HUES48 (cell line): ENCODE data around the gene TBC1D2.
A peak's percentile ranks its signal among the peaks of the same experiment; 100 is the strongest.

Source experiments
- H3K27ac ChIP-seq: one replicate; pipeline ENCODE4 v1.7.0; 2013; ENCODE audit warnings: low read depth, low read length, inconsistent platforms
- H3K27me3 ChIP-seq: 2 replicates; pipeline ENCODE4 v1.6.1; 2013; ENCODE audit warnings: mild to moderate bottlenecking, low read length; ENCODE audit not compliant: control insufficient read depth, insufficient read depth
- H3K36me3 ChIP-seq: 2 replicates; pipeline ENCODE4 v1.6.1; 2013; ENCODE audit warnings: low read length; ENCODE audit not compliant: control insufficient read depth, insufficient read depth
- H3K4me1 ChIP-seq: 2 replicates; pipeline ENCODE4 v1.6.1; 2013; ENCODE audit warnings: mild to moderate bottlenecking, low read length; ENCODE audit not compliant: control insufficient read depth, insufficient read depth
- H3K4me3 ChIP-seq: 2 replicates; pipeline ENCODE4 v1.5.1; 2013; ENCODE audit warnings: mild to moderate bottlenecking, low read depth, low read length
- H3K9ac ChIP-seq: 2 replicates; pipeline ENCODE4 v1.6.1; 2013; ENCODE audit warnings: mild to moderate bottlenecking, low read depth, low read length, moderate library complexity
- H3K9me3 ChIP-seq: 2 replicates; pipeline ENCODE4 v1.6.1; 2013; ENCODE audit warnings: low read length; ENCODE audit not compliant: control insufficient read depth, insufficient read depth

Gene TBC1D2

DNA sequence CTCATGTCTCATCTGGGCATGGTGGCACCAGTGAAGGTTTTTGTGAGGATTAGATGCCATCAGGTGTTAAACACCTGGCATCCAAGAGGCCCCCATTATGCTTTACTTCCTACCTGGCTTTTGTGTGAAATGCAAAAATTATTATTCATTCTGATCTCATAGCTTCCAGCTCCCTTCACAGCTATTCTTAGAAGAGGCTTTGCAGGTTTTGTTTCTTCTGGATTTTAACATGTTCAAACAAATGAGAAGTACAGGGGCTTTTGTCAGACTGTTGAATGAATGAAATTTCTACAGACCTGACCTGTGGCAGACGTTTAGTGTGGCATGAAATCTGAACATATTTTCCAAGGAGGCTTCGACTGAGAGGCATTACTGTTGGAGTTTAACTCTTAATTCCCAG lies 48.7 kb downstream of the TBC1D2 start:
- Histone ChIP-seq H3K4me3 (no peak overlapping the region), H3K27ac (no peak overlapping the region), H3K9ac (no peak overlapping the region), H3K9me3 (no peaks in the 10 kb centered on the region; the same call in 1 of the 2 replicates), H3K4me1 (peaks cover 6% of the 10 kb centered on the region; the same call in 1 of the 2 replicates), H3K36me3 (peaks cover 7% of the 10 kb centered on the region; the same call in 1 of the 2 replicates), H3K27me3 (no peaks in the 10 kb centered on the region)

DNA sequence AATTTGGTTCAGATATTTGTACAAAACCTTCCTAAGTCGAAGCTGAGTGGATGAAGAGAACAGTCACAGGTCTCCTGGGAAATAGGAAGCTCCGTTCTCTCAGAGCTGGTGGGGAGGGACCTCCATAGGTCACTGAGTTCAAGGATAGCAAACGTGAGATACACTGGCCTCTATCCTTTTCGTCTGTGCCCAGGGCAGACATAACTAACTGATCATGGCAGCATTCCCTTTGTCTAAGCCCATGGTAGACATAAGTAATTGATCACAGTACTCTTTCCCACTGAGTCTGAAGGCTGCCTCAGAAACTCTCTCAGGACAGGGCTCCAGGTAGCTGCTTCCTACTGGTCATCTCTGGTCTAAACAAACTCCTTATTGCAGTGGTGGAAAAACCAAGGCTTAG lies 50.8 kb downstream of the TBC1D2 start:
- H3K36me3 ChIP-seq: peaks cover 7% of the 10 kb centered on the region; the same call in 1 of the 2 replicates
- H3K27me3 ChIP-seq: no peaks in the 10 kb centered on the region
- no peaks in the 10 kb centered on the region; the same call in 1 of the 2 replicates for H3K9me3 ChIP-seq
- no peak overlapping the region for H3K27ac ChIP-seq
- H3K4me1 ChIP-seq: peaks cover 12% of the 10 kb centered on the region
- no peak overlapping the region for H3K9ac ChIP-seq
- no peak overlapping the region for H3K4me3 ChIP-seq

DNA sequence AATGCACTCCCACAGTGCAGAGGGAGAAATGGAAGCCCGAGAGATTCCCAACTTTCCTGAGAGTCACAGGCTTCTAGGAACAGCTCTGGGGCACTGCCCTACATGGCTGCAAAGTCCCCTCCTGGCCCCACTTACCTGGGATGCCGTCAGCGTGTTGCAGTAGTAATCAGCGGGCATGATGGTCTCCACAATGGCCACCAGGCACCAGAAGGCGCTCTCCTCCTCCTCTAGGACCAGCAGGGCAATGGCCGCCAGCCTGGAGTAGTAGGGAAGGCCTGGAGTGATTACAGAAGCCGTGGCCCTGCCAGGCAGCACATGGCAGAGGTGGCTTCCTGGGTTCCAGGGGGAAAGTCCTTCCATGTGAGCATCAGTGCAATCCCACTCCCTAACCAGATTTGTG lies 52.3 kb downstream of the TBC1D2 start:
- Histone ChIP-seq H3K27ac (no peak overlapping the region), H3K4me3 (no peak overlapping the region), H3K4me1 (peaks cover 17% of the 10 kb centered on the region), H3K9ac (no peak overlapping the region), H3K27me3 (no peaks in the 10 kb centered on the region), H3K9me3 (no peaks in the 10 kb centered on the region; the same call in 1 of the 2 replicates), H3K36me3 (peaks cover 3% of the 10 kb centered on the region; the same call in 1 of the 2 replicates)

DNA sequence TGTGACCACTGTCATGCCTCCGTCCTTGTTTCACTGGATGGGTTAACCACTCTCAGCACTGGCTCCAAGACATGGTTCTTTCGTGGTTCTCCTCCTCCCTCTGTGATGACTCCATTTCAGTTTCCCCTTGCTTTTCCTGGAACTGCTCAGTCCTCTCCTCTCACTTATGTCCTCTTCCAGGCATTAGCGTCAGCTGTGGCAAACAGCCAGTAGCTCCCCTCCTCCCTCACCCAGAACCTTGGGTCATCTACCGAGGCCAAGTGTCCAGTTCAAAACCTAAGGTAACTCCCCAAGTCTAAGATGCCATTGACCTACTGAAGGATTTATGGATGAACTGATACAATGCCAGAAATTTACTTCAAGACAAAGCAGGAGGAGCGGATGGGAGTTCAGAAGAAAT lies 53.2 kb downstream of the TBC1D2 start:
- H3K4me1 ChIP-seq: peaks cover 17% of the 10 kb centered on the region
- no peak overlapping the region for H3K9ac ChIP-seq
- H3K36me3 ChIP-seq: no peaks in the 10 kb centered on the region
- no peak overlapping the region for H3K4me3 ChIP-seq
- H3K27me3 ChIP-seq: no peaks in the 10 kb centered on the region
- H3K9me3 ChIP-seq: no peaks in the 10 kb centered on the region; the same call in 1 of the 2 replicates
- no peak overlapping the region for H3K27ac ChIP-seq

DNA sequence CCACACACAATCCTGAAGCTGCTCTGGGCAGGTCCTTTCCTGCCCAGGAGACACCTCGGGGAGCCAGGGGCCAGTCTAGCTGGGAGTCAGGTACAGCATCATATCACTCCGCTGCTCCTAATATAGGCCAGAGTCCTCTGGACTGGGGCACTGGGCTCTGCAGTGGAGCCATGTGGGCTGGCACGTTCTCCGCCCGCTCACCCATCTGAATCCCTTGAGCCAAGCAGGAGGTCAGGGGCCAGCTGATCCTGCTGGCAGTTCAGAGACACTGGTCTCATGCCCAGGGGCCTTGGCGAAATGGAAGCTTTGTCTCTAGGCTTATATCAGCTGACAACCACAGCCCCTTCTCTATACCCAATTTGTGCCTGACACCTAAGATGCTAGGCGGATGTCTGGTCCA lies 53.7 kb downstream of the TBC1D2 start:
- H3K27ac ChIP-seq: no peak overlapping the region
- peaks cover 15% of the 10 kb centered on the region for H3K4me1 ChIP-seq
- no peak overlapping the region for H3K9ac ChIP-seq
- no peaks in the 10 kb centered on the region for H3K36me3 ChIP-seq
- no peaks in the 10 kb centered on the region; the same call in 1 of the 2 replicates for H3K9me3 ChIP-seq
- no peak overlapping the region for H3K4me3 ChIP-seq
- H3K27me3 ChIP-seq: no peaks in the 10 kb centered on the region

DNA sequence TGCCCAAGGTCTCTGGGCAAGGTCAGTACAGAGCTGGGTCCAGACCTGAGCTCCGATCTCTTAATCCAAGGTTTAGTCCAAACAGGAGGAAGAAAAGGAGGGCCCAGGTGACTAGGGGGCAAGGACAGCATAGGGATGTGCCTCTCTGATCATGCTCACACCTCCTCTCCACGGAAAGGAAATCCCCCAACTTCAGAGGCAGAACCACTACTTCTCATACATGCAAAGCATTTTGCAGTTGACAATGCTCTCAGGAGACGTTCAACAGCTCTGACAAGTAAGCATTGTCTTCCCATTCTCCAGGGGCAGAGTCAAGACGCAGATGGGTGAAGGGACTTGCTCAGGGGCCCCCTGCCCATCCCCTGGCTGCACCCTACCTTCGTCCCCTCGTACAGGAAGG lies 54.3 kb downstream of the TBC1D2 start:
- peaks cover 13% of the 10 kb centered on the region for H3K4me1 ChIP-seq
- no peaks in the 10 kb centered on the region; the same call in 1 of the 2 replicates for H3K9me3 ChIP-seq
- H3K27ac ChIP-seq: no peak overlapping the region
- no peaks in the 10 kb centered on the region for H3K27me3 ChIP-seq
- H3K9ac ChIP-seq: no peak overlapping the region
- no peaks in the 10 kb centered on the region for H3K36me3 ChIP-seq
- no peak overlapping the region for H3K4me3 ChIP-seq

DNA sequence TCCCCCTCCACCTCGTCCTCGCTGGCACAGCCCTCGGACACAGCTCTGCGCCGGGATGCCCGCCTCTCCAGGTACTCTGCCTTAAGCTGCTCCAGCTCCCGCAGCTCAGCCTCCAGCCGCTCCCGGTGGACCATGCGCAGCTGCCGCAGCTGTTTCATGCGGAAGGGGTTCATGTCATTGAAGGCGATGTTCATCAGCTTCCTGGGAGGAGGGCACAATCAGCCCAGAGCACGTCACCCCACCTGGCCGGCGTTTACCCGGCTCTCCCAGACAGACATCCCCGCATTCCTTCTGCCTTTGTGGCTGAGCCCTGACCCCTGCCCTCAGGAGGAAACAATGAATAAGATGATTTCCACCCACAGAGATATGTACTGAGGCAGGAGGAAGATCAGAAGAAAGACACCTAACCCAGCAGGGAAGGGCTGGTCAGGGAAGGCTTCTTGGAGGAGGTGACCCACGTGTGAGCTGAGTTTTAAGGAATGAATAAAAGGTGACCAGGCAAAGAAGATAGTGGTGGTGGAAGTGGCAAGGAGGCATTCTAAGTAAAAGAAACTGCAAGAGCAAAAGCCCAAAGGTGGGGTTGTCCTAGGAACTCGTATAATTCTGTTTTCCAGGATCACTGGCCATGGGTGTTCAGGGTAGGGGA lies 55.9 kb downstream of the TBC1D2 start:
- Histone ChIP-seq H3K36me3 (no peaks in the 10 kb centered on the region), H3K9ac (no peak overlapping the region), H3K4me3 (no peak overlapping the region), H3K9me3 (no peaks in the 10 kb centered on the region; the same call in 1 of the 2 replicates), H3K27me3 (no peaks in the 10 kb centered on the region), H3K4me1 (peaks cover 11% of the 10 kb centered on the region), H3K27ac (no peak overlapping the region)

DNA sequence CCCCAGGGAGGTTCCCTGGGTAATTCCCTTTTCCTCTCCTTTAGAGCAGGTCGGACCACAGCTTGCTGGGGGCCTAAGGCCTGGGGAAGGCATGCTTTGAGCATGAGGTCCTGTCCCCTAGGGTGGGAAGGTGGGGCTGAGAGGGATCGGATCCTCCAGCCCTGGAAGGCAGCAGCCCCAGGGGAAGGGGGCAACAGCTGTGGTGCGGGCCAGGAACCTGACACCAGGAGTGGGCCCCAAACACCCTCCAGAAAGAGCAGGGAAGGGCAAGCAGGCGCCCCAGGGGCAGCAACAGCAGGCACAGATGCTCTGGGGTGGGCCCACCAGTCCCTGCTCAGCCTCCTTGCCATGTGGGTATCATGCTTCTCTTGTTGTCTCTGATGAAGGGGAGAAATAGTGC lies 59.8 kb downstream of the TBC1D2 start:
- peaks cover 24% of the 10 kb centered on the region for H3K4me1 ChIP-seq
- no peaks in the 10 kb centered on the region for H3K36me3 ChIP-seq
- no peaks in the 10 kb centered on the region for H3K9me3 ChIP-seq
- H3K27ac ChIP-seq: no peak overlapping the region
- no peaks in the 10 kb centered on the region for H3K27me3 ChIP-seq
- H3K9ac ChIP-seq: no peak overlapping the region
- no peak overlapping the region for H3K4me3 ChIP-seq

DNA sequence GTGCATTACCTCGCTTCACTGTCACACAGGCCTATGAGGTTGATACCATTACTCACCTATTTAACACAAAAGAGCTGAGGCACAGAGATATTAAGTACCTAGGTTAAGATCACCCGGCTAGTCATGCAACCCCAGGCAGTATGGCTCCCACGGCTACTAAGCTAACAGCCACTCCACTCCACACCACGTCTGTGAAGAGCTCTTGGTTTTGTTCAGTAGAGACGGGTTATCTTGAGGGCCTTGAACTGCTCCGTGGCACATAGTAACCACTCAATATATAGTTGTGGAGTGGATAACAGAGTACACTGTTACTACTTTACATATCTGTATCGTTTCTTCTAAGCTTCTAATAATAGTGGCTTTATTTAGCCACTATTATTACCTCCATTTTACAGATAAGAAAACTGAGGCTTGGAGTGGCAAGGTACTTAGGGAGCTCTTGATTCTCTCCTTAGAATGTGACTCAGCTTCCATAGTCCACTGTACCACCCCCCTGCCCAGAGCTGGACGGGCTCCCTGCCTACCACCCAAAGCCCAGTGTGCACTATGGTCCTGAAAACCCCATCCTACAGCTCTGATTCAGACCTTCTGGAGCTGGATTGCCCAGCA lies 62.0 kb downstream of the TBC1D2 start:
- Histone ChIP-seq H3K36me3 (no peaks in the 10 kb centered on the region), H3K9ac (no peak overlapping the region), H3K4me1 (peaks cover 13% of the 10 kb centered on the region), H3K9me3 (no peaks in the 10 kb centered on the region), H3K27me3 (no peaks in the 10 kb centered on the region), H3K27ac (peak overlapping the region; percentile 54), H3K4me3 (peak overlapping the region; percentile 81)

DNA sequence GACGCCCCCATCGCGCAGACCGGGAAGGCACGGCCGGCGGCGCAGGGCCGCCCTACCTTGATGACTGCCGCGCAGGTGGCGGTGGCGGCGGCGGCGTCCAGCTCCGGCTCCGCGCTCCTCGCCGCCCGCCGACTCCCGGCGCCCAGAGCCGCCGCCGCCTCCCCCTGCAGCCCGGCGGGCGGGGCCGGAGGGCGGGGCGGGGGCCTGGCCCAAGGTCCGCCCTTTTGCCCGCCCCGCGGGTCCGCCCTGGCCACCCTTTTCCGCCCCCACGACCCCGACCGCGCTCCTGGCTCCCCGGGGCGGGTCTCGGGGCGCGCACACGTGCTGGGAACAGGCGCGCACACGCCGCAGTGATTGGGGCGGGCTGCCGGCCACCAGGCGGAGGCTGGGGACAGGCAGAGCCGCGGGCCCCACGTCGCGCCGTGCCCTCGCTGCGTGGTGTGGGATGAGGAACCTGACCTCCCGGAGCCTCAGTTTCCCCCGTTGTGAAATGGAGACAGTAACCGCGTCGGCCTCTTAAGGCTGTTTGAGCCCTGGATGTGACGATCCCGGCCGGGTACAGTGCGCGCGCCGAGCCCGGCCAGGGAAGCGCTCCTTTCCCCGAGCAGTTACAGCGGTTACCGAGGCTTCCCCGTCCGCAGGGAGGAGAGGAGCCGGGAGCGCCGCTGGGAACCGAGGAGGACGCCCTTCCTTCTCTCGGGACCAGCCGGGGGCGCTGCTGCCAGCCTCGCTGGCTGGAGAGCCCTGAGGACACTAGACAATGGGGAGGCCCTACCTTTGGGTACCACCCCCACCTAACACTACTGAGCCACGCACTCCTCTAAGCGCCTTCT lies 62.7 kb downstream of the TBC1D2 start, which contains the start of gene CORO2A:
CORO2A (minus strand) TSS at position 135 of the 833 bp plus-strand sequence. CDS start 34,977 bp downstream, outside the sequence.
- Histone ChIP-seq H3K27me3 (no peaks in the 10 kb centered on the region), H3K9me3 (no peaks in the 10 kb centered on the region), H3K4me1 (peaks cover 13% of the 10 kb centered on the region), H3K36me3 (no peaks in the 10 kb centered on the region), H3K27ac (peak within 1 kb of the TSS; percentile 54), H3K4me3 (peak within 1 kb of the TSS; percentile 81), H3K9ac (peak within 1 kb of the TSS; percentile 70)
